HG03575 (cell line): ENCODE results near the gene CES4A.

Experiments used
- ATAC-seq: cut with Tn5 transposase; IDR thresholded peaks from one replicate; pipeline ENCODE4 v1.9.1; 2021; ENCODE audit not compliant: unreplicated experiment, insufficient number of reproducible peaks, low FRiP score; ENCODE audit errors: extremely low read depth

Gene CES4A

DNA sequence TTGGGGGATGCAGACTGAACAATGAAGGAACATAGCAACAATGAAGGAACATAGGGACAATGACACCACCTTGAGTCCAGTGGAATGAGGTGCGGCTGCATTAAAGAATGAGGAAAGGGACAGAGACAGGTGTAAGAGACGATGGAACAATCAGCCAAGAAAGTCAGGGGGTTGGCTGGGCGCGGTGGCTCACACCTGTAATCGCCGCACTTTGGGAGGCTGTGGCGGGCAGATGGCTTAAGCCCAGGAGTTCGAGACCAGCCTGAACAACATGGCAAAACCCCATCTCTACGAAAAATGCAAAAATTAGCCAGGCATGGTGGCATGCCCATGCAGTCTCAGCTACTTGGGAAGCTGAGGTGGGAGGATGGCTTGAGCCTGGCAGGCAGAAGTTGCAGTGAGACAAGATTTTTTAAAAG, 26.9 kb downstream of the CES4A start:
- ATAC-seq: no peak

DNA sequence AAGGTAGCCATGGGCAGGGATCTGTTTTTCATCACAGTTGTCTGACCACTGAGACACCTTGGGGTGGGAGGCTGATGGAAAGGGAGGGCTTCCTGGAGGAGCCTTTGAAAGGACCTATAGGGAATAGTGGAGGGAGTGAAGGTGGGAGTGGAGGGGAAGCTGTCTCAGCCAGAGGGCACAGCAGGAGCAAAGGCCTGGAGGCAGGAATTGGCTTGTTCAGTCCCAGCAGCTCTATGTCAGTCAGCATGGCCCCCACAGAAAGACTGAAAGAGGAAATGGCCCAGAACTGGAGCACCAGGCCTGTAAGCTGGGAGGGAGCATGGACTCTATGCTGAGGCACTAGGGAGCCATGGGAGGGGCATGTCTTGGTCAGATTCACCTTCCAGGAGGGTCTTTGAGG, 27.8 kb downstream of the CES4A start:
- no peak for ATAC-seq

DNA sequence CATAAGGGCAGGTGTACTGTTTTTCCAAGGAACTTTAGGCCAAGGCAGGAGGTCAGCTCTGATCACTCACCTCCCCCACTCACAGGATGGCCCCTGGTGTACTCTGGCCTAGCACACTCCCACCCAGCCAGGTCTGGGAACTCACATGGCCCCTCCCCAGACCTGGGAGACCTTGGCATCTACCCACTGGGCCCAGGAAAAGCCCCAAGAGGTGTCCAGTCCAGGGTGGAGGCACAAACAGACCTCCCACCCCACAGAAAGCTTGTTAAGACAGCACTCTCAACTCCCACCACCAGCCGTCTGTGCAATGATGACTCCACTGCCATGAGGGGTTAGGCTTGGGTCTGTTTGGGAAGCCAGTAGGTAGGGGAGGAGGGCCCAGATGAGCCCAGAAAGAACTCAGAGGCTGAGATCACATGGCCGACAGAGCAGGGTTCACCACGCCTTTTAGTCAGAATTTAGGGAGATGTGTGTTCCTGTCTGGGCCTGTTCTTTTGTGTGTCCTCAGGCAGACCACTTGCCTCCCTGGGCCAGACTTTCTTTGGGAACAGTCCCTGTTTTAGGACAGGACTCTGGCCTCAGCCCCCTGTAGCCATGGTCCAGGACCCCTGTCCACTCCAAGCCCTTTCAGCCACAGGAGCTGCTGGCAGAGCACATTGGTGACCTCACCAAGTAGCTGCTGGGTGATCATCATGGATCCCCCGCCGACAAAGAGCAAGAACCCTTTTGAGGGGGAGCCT, 28.5 kb downstream of the CES4A start:
- ATAC-seq: no peak

DNA sequence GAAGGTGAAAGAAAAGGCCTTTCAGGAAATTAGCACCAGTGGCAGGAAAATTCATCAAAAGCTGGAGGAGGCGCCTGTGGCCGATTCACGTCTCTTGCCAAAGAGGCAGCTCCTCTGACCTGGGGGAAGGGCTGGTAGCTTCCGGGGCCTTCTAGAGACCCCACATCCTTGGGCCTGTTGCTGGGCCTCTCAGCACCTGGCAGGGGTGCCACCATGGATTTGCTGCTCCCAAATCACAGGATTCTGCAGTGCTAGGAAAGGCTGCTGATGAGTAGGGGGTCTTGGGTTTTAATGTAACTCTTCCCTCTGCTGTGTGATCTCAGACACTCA, 29.0 kb downstream of the CES4A start:
- no peak for ATAC-seq

DNA sequence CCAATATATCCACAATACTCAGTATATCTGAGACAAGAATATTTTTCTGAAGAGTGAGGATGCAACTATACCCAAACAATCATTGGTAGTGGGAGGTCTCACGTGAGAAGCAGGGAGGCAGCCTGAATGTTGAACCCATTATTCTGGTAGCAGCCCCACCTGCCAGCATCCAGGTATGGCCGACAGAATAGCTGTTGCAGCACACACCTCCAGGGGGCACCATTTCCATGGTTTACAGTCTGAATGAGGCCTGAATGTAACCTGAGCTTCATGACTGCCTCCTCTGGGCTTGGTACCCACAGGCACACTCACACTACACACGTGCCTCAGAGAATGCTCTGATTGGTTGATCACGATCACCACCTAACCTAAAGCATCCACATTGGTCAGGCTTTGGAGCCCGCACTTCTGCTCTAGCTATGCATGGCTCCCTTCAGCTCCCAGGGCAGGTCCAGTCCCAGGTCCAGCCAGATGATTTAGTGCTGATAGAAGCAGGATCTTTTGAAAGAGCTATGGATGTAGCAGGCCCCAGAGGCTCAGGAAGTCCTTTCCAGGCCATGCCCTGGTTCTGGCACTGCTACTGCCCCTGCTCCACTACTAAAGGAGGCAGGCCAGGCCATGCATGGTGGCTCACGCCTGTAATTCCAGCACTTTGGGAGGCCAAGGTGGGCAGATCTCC, 29.6 kb downstream of the CES4A start:
- no peak for ATAC-seq

DNA sequence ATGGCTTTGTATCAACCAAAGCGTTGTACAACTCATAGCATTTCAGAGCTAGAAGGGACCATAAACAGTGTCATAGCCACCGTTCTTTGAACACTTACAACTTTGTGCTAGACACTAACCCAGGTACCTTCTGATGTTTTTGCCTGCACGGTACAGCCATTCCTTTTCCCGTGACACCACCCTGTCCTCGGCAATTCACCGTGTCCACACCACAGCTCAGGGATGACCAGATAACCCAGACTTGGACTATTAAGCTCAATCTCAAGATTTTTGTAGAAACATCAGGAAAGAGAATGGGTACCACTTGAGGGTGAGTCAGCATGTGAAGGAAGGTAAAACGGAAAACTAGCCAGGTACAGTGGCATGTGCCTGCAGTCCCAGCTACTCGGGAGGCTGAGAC, 30.8 kb downstream of the CES4A start:
- no peak for ATAC-seq

DNA sequence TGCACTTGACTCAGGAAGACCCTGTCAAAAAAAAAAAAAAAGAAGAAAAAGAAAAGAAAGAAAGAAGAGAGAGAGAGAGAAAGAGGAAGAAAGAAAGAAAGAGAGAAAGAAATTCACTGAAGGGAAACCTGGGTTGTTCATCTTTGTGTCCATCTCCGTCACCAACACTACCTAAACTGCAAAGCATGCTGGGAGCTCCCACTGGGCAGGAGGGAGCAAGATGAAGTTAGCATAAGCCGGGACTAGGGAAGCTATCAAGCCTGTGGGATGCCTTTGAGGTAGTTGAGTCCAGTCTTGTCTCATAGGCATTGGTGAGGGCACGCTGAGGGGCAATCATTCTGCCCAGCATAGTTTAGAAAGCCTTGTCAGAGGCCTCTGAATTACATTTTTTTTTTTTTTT, 32.9 kb downstream of the CES4A start:
- no peak for ATAC-seq

DNA sequence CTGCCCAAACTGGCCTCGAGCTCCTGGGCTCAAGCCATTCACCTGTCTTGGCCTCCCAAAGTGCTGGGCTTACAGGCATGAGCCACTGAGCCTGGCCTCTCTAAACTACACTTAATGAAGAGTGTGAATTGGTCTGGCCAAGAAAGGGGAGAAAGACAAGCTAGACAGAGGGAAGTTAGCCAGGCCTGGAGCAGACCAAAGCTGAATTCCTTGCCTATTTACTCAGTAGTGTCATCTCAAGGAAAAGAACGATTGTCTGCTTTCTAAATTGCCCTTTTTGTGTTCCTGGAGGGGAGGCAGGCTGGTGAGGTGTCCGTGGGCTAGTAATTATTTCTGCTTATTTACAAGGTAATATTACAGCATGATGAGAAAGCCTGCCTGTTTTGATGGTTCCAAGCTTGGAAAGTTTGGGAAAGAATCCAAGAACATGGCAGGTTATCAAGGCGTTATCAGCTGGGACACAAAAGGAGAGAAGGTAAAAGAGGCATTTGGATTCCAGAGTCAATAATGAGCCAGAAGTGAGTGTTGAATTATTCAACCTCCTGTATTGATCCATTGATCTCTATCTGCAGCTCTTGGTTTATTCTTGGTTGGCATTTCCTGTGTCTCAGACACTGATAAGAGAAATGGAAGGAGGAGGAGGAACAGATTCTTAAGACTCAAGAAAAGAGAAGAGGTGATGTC, 34.3 kb downstream of the CES4A start:
- no peak for ATAC-seq

DNA sequence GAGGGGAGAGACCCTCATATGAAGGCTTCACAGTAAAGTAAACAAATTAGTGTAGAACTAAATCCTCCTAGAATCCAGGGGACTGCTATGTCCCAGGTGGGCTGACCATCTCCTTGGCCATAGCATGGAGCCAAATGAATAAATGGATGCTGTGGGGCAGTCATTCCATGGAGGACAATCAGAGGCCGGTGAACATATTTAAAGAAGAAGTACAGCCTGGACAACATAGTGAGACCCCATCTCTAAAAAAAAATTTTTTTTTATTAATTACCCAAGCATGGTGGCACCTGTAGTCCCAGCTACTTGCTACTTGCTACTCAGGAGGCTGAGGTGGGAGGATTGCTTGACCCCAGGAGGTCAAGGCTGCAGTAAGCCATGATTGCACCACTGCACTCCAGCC, 35.3 kb downstream of the CES4A start:
- no peak for ATAC-seq

DNA sequence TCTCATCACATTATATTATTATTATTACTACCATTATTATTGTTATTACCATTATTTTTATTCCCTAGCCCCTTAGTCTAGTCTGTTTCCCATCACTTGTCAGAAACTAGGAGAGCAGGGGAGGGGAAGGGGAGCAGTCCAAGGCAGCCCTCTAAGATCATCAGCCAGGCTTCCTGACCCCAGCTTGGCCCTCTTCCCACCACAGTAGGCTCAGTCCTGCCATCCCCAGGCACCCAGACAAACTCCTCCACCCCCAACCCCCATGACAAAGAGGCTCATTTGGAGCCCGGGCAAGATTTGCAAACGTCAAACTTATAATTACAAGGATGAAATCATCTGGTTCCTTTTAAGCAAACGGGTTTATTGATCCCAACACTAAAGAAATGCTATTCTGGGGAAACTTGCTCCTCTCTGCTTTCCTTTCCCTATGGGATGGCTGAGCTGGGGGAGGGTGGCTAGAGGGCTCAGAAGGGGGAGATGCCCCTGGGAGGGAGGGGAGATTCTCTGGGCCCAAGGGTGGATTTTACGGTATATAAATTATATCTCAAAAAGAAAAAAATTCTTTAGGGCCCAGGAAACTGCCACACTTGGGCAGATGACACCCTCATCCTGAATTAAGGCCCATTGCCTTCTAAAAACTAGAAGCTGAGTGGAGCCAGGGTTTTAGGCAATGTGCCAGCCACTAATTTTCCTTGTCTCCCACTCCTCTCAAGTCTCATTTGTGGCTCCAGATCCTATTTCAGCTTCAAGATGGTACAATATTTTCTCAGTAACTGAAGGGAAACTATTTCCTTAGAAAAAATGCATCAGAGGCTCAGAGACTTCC, 36.2 kb downstream of the CES4A start:
- no peak for ATAC-seq

DNA sequence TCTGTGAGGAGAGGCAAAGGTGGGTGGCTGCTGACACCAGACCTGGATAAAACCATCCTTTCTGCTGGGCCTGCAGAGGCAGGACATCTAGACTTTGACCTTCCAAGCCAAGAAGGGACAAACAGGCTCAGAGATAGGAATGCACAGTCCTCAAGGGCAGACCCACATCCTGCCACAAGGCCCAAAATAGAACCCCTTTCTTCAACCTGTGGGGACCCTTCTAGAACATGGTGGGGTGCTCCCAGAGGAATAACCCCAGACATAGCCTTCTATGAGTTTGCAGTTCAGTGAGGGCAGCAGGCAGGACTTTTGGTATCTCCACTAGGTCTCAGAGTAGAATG, 36.8 kb downstream of the CES4A start:
- ATAC-seq: no peak

DNA sequence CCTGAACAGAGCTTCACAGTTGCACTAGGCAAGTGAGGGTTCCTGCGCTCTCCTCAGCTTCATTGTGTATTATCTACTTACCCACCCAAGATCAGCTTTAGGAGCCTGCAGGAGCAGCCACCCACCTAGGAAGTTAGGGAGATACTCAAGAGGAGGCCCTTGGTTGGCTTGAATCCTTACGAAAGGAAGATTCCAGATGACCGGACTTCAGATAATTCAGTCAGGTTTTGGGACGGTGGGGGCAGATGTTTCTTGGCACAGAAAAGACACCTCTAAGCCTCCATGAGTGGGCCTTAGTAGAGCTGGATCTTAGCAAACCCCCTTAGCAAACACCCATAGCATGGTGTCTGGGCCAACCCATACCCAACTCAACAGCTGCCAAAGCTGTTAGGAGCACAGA, 38.2 kb downstream of the CES4A start:
- no peak for ATAC-seq

DNA sequence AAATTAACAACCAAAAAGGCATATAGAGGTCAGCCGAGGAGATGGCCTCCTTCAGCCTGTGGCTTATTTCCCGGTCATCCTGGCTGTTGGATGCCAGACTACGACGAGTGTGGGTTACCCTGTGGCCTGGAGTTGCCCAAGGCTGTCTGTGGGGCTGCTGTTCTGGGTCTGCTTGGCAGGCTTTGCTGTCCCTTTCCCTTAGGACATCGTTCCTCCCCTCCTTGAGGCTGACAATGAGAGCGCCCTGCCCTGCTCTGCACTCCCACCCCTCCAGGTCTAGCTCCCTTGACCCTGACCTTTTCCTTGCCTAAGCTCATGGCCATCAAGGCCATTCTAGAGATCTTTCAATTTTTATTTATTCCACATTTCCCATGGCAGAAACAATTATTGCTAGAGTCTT, 38.7 kb downstream of the CES4A start:
- ATAC-seq: no peak

DNA sequence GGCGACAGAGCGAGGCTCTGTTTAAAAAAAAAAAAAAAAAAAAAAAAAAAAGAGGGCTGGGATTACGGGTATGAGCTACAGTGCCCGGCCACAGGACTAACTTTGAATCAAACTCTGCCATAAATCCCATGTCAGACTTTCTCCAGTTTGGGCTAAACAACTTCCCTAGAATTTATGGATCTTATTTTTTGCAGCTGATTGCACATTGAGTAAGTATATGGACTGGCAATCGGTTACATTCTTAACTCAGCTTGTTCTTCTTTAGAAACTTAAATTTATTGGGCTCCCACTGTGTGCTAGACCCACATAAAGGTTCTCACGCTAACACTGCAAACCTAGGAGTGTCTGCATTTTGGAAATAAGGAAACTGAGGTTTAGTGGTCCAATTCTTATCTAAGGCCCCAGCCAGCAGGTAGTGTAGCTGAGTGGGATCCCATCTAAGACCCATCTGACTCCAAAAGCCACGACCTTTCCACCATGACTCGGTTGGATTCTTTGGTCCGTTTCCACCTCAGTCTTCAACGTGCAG, 39.8 kb downstream of the CES4A start:
- no peak for ATAC-seq

DNA sequence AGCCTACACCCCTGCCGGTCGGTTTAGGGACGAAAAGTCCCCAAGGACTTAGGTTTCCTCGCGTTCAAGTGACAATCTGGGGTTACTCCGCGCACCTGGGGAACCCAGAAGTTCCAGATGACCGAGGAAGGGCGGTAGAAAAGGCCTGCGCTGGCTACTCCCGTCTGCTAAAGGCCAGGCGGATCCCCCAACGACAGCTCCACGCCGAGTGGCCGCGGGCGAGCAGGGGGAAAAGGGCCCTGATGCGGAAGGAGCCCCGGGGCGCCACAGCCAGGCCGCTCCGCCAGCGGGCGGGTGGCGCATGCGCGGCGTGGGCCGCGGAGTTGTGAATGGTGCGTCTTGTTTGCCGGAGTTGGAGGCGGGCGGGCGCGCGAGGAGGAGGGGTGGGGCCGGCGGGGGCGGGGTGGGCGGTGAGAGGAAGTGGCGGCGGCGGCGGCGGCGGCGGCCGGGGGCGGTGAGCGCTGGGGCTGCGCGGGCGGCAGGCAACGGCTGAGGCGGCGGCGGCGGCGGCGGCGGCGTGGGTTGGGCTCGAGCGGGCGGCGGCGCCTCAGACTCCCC, 40.4 kb downstream of the CES4A start, which contains the start of gene CBFB:
TSS of gene CBFB (plus strand) at position 454 of the 558 bp plus-strand sequence. CDS start 259 bp downstream, outside the sequence.
- ATAC-seq: no peak

DNA sequence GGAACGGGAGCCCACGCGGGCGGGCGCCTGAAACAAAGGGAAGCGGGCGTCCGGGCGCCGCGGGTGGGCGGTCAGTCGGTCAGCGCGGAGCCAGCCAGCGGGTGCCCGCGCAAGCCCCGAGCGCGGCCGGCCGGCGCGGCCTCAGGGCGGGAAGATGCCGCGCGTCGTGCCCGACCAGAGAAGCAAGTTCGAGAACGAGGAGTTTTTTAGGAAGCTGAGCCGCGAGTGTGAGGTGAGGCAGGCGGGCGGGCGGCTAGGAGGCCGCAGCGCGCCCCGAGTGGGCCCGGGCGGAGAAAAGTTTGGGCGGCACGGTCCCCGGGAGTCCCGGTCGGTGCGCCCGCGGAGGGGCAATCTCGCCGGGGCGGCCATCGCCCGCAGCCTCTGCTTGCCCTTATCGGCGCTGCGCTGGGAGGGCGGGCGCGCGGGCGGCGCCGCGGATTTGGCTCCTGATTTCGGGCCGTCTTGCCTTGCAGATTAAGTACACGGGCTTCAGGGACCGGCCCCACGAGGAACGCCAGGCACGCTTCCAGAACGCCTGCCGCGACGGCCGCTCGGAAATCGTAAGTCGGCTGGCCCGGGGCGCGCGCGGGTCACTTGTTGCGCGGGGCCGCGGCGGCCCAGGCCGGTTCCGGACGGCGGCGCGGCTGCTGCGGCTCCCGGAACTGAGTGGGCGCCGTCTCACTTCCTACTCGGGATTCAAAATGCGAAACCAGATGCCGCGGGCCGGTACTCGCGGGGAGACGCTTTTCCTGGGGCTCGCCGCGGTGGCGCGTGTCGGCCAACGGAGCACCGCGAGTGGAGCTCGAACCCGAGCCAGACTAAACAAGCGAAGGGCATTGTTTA, 41.1 kb downstream of the CES4A start:
- ATAC-seq: no peak

DNA sequence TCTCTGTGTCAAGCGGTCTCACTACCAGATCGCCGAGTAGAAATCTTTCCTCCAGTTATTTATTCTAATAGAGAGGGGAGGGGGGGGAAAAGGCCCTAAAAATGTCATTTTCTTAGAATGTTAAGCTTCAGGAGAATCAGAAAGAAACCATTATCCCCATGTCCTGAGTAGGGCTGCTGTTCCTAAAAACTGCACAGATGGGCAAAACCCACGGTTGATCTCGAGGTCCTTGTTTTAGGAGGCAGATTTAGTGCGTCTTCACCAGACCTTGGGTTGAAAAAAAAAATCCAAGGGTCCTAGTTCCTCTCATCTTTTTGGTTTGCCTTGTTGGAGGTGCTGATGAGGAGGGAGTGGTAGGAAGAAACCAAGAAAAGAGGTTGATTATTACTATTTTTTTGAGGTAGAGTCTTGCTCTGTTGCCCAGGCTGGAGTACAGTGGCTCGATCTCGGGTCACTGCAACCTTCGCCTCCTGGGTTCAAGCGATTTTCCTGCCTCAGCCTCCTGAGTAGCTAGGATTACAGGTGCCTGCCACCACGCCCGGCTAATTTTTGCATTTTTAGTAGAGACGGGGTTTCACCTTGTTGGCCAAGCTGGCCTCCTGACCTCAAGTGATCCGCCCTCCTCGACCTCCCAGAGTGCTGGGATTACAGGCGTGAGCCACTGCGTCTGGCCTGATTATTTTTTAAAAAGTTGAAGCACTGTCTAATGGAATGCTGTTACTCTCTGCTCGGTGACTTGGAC, 42.0 kb downstream of the CES4A start:
- ATAC-seq: no peak

DNA sequence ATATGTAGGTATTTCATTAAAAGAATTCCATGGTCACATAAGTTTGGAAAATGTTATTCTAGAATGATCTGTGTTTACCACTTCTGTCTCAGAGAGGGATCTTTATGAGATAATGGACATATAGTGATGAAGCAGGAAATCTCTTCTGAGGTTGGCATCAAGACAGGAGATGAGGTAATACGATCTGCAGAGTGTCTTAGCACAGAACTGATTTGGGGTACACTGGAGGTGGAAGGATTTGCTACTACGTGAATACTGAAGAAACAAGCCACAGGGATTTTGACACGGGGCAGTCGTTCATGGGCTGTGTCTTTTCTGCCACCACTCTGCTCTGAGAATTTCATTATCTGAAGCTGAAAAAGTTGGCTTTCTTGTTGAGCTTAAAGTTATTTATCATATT, 46.1 kb downstream of the CES4A start:
- ATAC-seq: no peak
